ENCODE measurements around the gene RPTOR.
"Not testable (repeated sequence)": the region's sequence is repeated elsewhere in the genome, so short reads cannot be mapped to it uniquely, and the experiment has no call there.

RPTOR gene

GRCh38 chr17:80754846-80755245 lies 210.2 kb downstream of the RPTOR start:
- Histone ChIP-seq H3K9ac (ENCODE audit: low read depth, low read length) (no peak overlapping the region), H3K36me3 (ENCODE audit: control insufficient read depth, insufficient read depth, low read length) (peaks cover 7% of the 10 kb centered on the region)

GRCh38 chr17:80755650-80756405 lies 211.2 kb downstream of the RPTOR start:
- no peaks in the 10 kb centered on the region for H3K4me1 ChIP-seq (ENCODE audit: control insufficient read depth, insufficient read depth, low read length)

More at GRCh38 chr17:80754846-80755245, 210.2 kb downstream of the RPTOR start:
- no peaks in the 10 kb centered on the region for H3K9me3 ChIP-seq (ENCODE audit: control insufficient read depth, insufficient read depth, low read length)
- H3K4me3 ChIP-seq (ENCODE audit: low read depth, low read length): no peak overlapping the region
- H3K4me1 ChIP-seq (ENCODE audit: control insufficient read depth, insufficient read depth, low read length): no peaks in the 10 kb centered on the region
- H3K27me3 ChIP-seq (ENCODE audit: control insufficient read depth, insufficient read depth, low read length): no peaks in the 10 kb centered on the region

GRCh38 chr17:80758481-80759376 lies 214.1 kb downstream of the RPTOR start:
- Histone ChIP-seq H3K4me1 (ENCODE audit: control insufficient read depth, insufficient read depth, low read length) (no peaks in the 10 kb centered on the region), H3K9ac (ENCODE audit: low read depth, low read length) (no peak overlapping the region), H3K4me3 (ENCODE audit: low read depth, low read length) (no peak overlapping the region)

More at GRCh38 chr17:80755650-80756405, 211.2 kb downstream of the RPTOR start:
- Histone ChIP-seq H3K27me3 (ENCODE audit: control insufficient read depth, insufficient read depth, low read length) (no peaks in the 10 kb centered on the region), H3K4me3 (ENCODE audit: low read depth, low read length) (no peak overlapping the region), H3K9ac (ENCODE audit: low read depth, low read length) (no peak overlapping the region), H3K9me3 (ENCODE audit: control insufficient read depth, insufficient read depth, low read length) (no peaks in the 10 kb centered on the region), H3K36me3 (ENCODE audit: control insufficient read depth, insufficient read depth, low read length) (peaks cover 7% of the 10 kb centered on the region)

GRCh38 chr17:80759377-80759673 lies 214.7 kb downstream of the RPTOR start:
- H3K9me3 ChIP-seq (ENCODE audit: control insufficient read depth, insufficient read depth, low read length): no peaks in the 10 kb centered on the region
- H3K4me3 ChIP-seq (ENCODE audit: low read depth, low read length): no peak overlapping the region
- H3K4me1 ChIP-seq (ENCODE audit: control insufficient read depth, insufficient read depth, low read length): no peaks in the 10 kb centered on the region
- no peak overlapping the region for H3K9ac ChIP-seq (ENCODE audit: low read depth, low read length)
- no peaks in the 10 kb centered on the region for H3K27me3 ChIP-seq (ENCODE audit: control insufficient read depth, insufficient read depth, low read length)
- H3K36me3 ChIP-seq (ENCODE audit: control insufficient read depth, insufficient read depth, low read length): peaks cover 3% of the 10 kb centered on the region

More at GRCh38 chr17:80758481-80759376, 214.1 kb downstream of the RPTOR start:
- no peaks in the 10 kb centered on the region for H3K27me3 ChIP-seq (ENCODE audit: control insufficient read depth, insufficient read depth, low read length)
- peaks cover 7% of the 10 kb centered on the region for H3K36me3 ChIP-seq (ENCODE audit: control insufficient read depth, insufficient read depth, low read length)
- H3K9me3 ChIP-seq (ENCODE audit: control insufficient read depth, insufficient read depth, low read length): no peaks in the 10 kb centered on the region

- H3K36me3 ChIP-seq (ENCODE audit: control insufficient read depth, insufficient read depth, low read length): no peaks in the 10 kb centered on the region
- no peaks in the 10 kb centered on the region for H3K9me3 ChIP-seq (ENCODE audit: control insufficient read depth, insufficient read depth, low read length)
- H3K4me3 ChIP-seq (ENCODE audit: low read depth, low read length): no peak overlapping the region
- H3K27me3 ChIP-seq (ENCODE audit: control insufficient read depth, insufficient read depth, low read length): no peaks in the 10 kb centered on the region
- H3K4me1 ChIP-seq (ENCODE audit: control insufficient read depth, insufficient read depth, low read length): no peaks in the 10 kb centered on the region
- no peak overlapping the region for H3K9ac ChIP-seq (ENCODE audit: low read depth, low read length)
Observed at GRCh38 chr17:80760511-80760911, 215.9 kb downstream of the RPTOR start.

- Histone ChIP-seq H3K9me3 (ENCODE audit: control insufficient read depth, insufficient read depth, low read length) (no peaks in the 10 kb centered on the region), H3K36me3 (ENCODE audit: control insufficient read depth, insufficient read depth, low read length) (no peaks in the 10 kb centered on the region)
Observed at GRCh38 chr17:80761110-80761871, 216.7 kb downstream of the RPTOR start.

GRCh38 chr17:80762076-80762475 lies 217.4 kb downstream of the RPTOR start:
- Histone ChIP-seq H3K9ac (ENCODE audit: low read depth, low read length) (no peak overlapping the region), H3K27me3 (ENCODE audit: control insufficient read depth, insufficient read depth, low read length) (no peaks in the 10 kb centered on the region), H3K36me3 (ENCODE audit: control insufficient read depth, insufficient read depth, low read length) (no peaks in the 10 kb centered on the region), H3K4me3 (ENCODE audit: low read depth, low read length) (no peak overlapping the region), H3K4me1 (ENCODE audit: control insufficient read depth, insufficient read depth, low read length) (no peaks in the 10 kb centered on the region), H3K9me3 (ENCODE audit: control insufficient read depth, insufficient read depth, low read length) (no peaks in the 10 kb centered on the region)

More at GRCh38 chr17:80761110-80761871, 216.7 kb downstream of the RPTOR start:
- H3K4me3 ChIP-seq (ENCODE audit: low read depth, low read length): no peak overlapping the region
- H3K9ac ChIP-seq (ENCODE audit: low read depth, low read length): no peak overlapping the region
- H3K4me1 ChIP-seq (ENCODE audit: control insufficient read depth, insufficient read depth, low read length): no peaks in the 10 kb centered on the region
- H3K27me3 ChIP-seq (ENCODE audit: control insufficient read depth, insufficient read depth, low read length): no peaks in the 10 kb centered on the region

- Histone ChIP-seq H3K9me3 (ENCODE audit: control insufficient read depth, insufficient read depth, low read length) (no peaks in the 10 kb centered on the region), H3K4me1 (ENCODE audit: control insufficient read depth, insufficient read depth, low read length) (no peaks in the 10 kb centered on the region), H3K9ac (ENCODE audit: low read depth, low read length) (no peak overlapping the region), H3K27me3 (ENCODE audit: control insufficient read depth, insufficient read depth, low read length) (no peaks in the 10 kb centered on the region), H3K4me3 (ENCODE audit: low read depth, low read length) (no peak overlapping the region), H3K36me3 (ENCODE audit: control insufficient read depth, insufficient read depth, low read length) (no peaks in the 10 kb centered on the region)
Observed at GRCh38 chr17:80763293-80763867, 218.7 kb downstream of the RPTOR start.

GRCh38 chr17:80764627-80765145 lies 220.0 kb downstream of the RPTOR start:
- H3K27me3 ChIP-seq (ENCODE audit: control insufficient read depth, insufficient read depth, low read length); H3K36me3 ChIP-seq (ENCODE audit: control insufficient read depth, insufficient read depth, low read length); H3K9me3 ChIP-seq (ENCODE audit: control insufficient read depth, insufficient read depth, low read length); H3K4me1 ChIP-seq (ENCODE audit: control insufficient read depth, insufficient read depth, low read length); H3K4me3 ChIP-seq (ENCODE audit: low read depth, low read length); H3K9ac ChIP-seq (ENCODE audit: low read depth, low read length): not testable (repeated sequence)

GRCh38 chr17:80765241-80765961 lies 220.8 kb downstream of the RPTOR start:
- H3K9me3 ChIP-seq (ENCODE audit: control insufficient read depth, insufficient read depth, low read length): no peaks in the 10 kb centered on the region
- no peaks in the 10 kb centered on the region for H3K27me3 ChIP-seq (ENCODE audit: control insufficient read depth, insufficient read depth, low read length)
- H3K9ac ChIP-seq (ENCODE audit: low read depth, low read length): no peak overlapping the region
- no peak overlapping the region for H3K4me3 ChIP-seq (ENCODE audit: low read depth, low read length)
- H3K36me3 ChIP-seq (ENCODE audit: control insufficient read depth, insufficient read depth, low read length): no peaks in the 10 kb centered on the region
- no peaks in the 10 kb centered on the region for H3K4me1 ChIP-seq (ENCODE audit: control insufficient read depth, insufficient read depth, low read length)

All from iPS-15b (cell line).